B cell (primary cell): Measurements from ENCODE around the gene ARAF. TPM values are rescaled to one million over a fixed set of nuclear protein-coding genes. Genes with fewer than 3 reads are reported as not detected.

Experiments used
- ATAC-seq: fragments of 200-7000 bp; cut with Tn5 transposase; one replicate; pipeline ENCODE4 v1.10.0; 2021; ENCODE audit warnings: low read depth, mild to moderate bottlenecking, moderate number of reproducible peaks, moderate library complexity
- CTCF ChIA-PET: fragments of 350-600 bp; sonication (Branson Sonifier 250); formaldehyde crosslinking; loops from one replicate; lab custom pipeline; 2021; ENCODE audit warnings: antibody characterized with exemption, inconsistent platforms; lab: Charles Lee
- POLR2A ChIA-PET: fragments of 350-600 bp; sonication (Branson Sonifier 250); formaldehyde crosslinking; loops from one replicate; lab custom pipeline; 2021; ENCODE audit warnings: antibody characterized with exemption; lab: Charles Lee
- DNase-seq: peaks from one replicate; pipeline ENCODE4 v3.0.0; 2013
- H2AFZ ChIP-seq: 2 replicates; pipeline ENCODE4 v1.6.1; 2012; ENCODE audit warnings: mild to moderate bottlenecking, low read depth, low read length; ENCODE audit not compliant: insufficient read depth, poor library complexity, severe bottlenecking
- H3K27ac ChIP-seq, 2 donors: 1 replicate in 1 of 2; 2 replicates in 1 of 2; pipeline ENCODE4 v1.5.1; 2012 to 2013; ENCODE audit warnings: low read length in 2 of 2, mild to moderate bottlenecking in 2 of 2, moderate library complexity in 1 of 2
- H3K27me3 ChIP-seq, 4 experiments: fragments of 200-600 bp in 1 of 4; sonication (generic) in 1 of 4; replicated peaks in 1 of 4; 1 replicate in 2 of 4; 2 replicates in 2 of 4; pipeline versions ENCODE4 v1.6.1 to v1.7.0; 2013 to 2016; ENCODE audit warnings: low read length in 3 of 4, mild to moderate bottlenecking in 2 of 4, mixed read lengths in 1 of 4, moderate library complexity in 1 of 4; ENCODE audit not compliant: insufficient read depth in 4 of 4, control insufficient read depth in 3 of 4; ENCODE audit errors: control extremely low read depth in 1 of 4
- H3K36me3 ChIP-seq, 2 experiments: replicated peaks in 1 of 2; 1 replicate in 1 of 2; 2 replicates in 1 of 2; pipeline versions ENCODE4 v1.6.1 to v1.7.1; 2013; ENCODE audit warnings: low read length in 1 of 2; ENCODE audit not compliant: insufficient read depth in 2 of 2, control insufficient read depth in 1 of 2; ENCODE audit errors: control extremely low read depth in 1 of 2, extremely low read depth in 1 of 2
- H3K4me1 ChIP-seq, 2 donors: fragments of 200-600 bp in 1 of 2; sonication (generic) in 1 of 2; 1 replicate in 1 of 2; 2 replicates in 1 of 2; pipeline versions ENCODE4 v1.5.1 to v1.6.1; 2013 to 2017; ENCODE audit warnings: low read length in 2 of 2; ENCODE audit not compliant: control insufficient read depth in 2 of 2, insufficient read depth in 2 of 2
- H3K4me2 ChIP-seq: replicated peaks from 2 replicates; pipeline ENCODE3; 2012; ENCODE audit warnings: mild to moderate bottlenecking, low read depth, low read length; ENCODE audit not compliant: poor library complexity, severe bottlenecking
- H3K4me3 ChIP-seq, 5 experiments: fragments of 200-600 bp in 1 of 5; sonication (generic) in 1 of 5; 1 replicate in 3 of 5; 2 replicates in 2 of 5; pipeline versions ENCODE4 v1.5.1 to v1.7.0; 2011 to 2016; ENCODE audit warnings: low read length in 4 of 5, mild to moderate bottlenecking in 4 of 5, low read depth in 2 of 5, control low read depth in 1 of 5, moderate library complexity in 1 of 5; ENCODE audit not compliant: insufficient read depth in 1 of 5; ENCODE audit errors: control extremely low read depth in 1 of 5, extremely low read depth in 1 of 5
- H3K79me2 ChIP-seq: fragments of 200-600 bp; sonication (generic); one replicate; pipeline ENCODE4 v1.6.0; 2016; ENCODE audit warnings: low read length; ENCODE audit not compliant: control insufficient read depth, insufficient read depth
- H3K9ac ChIP-seq: fragments of 200-600 bp; sonication (generic); 2 replicates; pipeline ENCODE4 v1.6.1; 2017; ENCODE audit warnings: mild to moderate bottlenecking, low read length, moderate library complexity
- H3K9me3 ChIP-seq, 3 donors: one replicate each; pipeline versions ENCODE4 v1.6.1 to v1.7.1; 2013; ENCODE audit warnings: low read length in 2 of 3; ENCODE audit not compliant: control insufficient read depth in 2 of 3, insufficient read depth in 1 of 3; ENCODE audit errors: control extremely low read depth in 1 of 3
- H4K20me1 ChIP-seq: 2 replicates; pipeline ENCODE4 v1.6.0; 2012; ENCODE audit warnings: mild to moderate bottlenecking, low read length; ENCODE audit not compliant: insufficient read depth, control insufficient read depth, poor library complexity, severe bottlenecking
- H3K27ac Mint-ChIP-seq: one replicate; pipeline ENCODE4 v1.8.0; 2021; ENCODE audit warnings: mixed read lengths
- H3K27me3 Mint-ChIP-seq: one replicate; pipeline ENCODE4 v1.8.0; 2021; ENCODE audit warnings: mixed read lengths
- H3K4me1 Mint-ChIP-seq: one replicate; pipeline ENCODE4 v1.8.0; 2021; ENCODE audit warnings: mixed read lengths
- H3K4me3 Mint-ChIP-seq: one replicate; pipeline ENCODE4 v1.8.0; 2021; ENCODE audit warnings: mixed read lengths
- H3K9me3 Mint-ChIP-seq: one replicate; pipeline ENCODE4 v1.8.0; 2022; ENCODE audit warnings: mixed read lengths; ENCODE audit not compliant: insufficient read depth
- CTCF ChIP-seq: fragments of 200-600 bp; IDR thresholded peaks from one replicate; pipeline ENCODE4 v1.8.0; 2022; ENCODE audit warnings: antibody characterized with exemption, mild to moderate bottlenecking
- EZH2 ChIP-seq: IDR thresholded peaks from 2 replicates; pipeline ENCODE4 v1.6.1; 2012; ENCODE audit warnings: borderline replicate concordance, low read depth, mild to moderate bottlenecking, moderate library complexity, low read length; ENCODE audit not compliant: insufficient read depth, poor library complexity, severe bottlenecking
- WGBS: methylation state at CpG from one replicate; pipeline ENCODE4 v1.1.5; 2013; ENCODE audit warnings: missing lambda C conversion rate; ENCODE audit not compliant: insufficient coverage; 5-methylcytosine and 5-hydroxymethylcytosine counted together
- intact Hi-C: fragments of 100-400 bp; cut with micrococcal nuclease; formaldehyde crosslinking; loops from one replicate; pipeline ENCODE4 v1.10.0; 2022
- polyA plus RNA-seq: library from polyadenylated mRNA; depleted of rRNA; stranded (reverse); fragments of >200 nt; gene quantifications from 2 replicates; pipeline ENCODE4 v1.2.3, GENCODE V29; 2012
- total RNA-seq, 2 donors: library from RNA; stranded (reverse); fragments of 120-200 nt in 1 of 2; gene quantifications; 1 replicate in 1 of 2; 2 replicates in 1 of 2; pipeline versions ENCODE4 v1.2.3 to v1.2.4, GENCODE V29; 2013 to 2022

Gene ARAF
- total and polyA plus RNA-seq, 2 donors (not counting 1 experiment from before 2014, with no cell fraction given) = 97.9 to 127 TPM

GRCh38 chrX:47563801-47564315 is 2.9 kb downstream of the ARAF start:
- peaks cover 54% of the 10 kb centered on the region for H4K20me1 ChIP-seq
- no peaks in the 10 kb centered on the region for H3K27me3 ChIP-seq
- ChIA-PET POLR2A (no interaction called here), CTCF (no interaction called here)
- intact Hi-C loops = no loop called here
- no peak for TF ChIP-seq CTCF
- no peak for TF ChIP-seq EZH2
- Mint-ChIP-seq H3K4me1 (peaks cover 39% of the 10 kb centered on the region), H3K27me3 (no peaks in the 10 kb centered on the region), H3K27ac (no peak overlapping the region), H3K4me3 (peak overlapping the region; percentile 59), H3K9me3 (no peaks in the 10 kb centered on the region)
- H3K4me2 ChIP-seq = no peak overlapping the region
- DNase-seq (no peak), ATAC-seq (no peak)
- no peak overlapping the region for H3K27ac ChIP-seq
- WGBS = no CpG with 5 or more reads among the region's 8 CpGs
- no peak overlapping the region for H3K4me3 ChIP-seq
- peaks cover 13 to 39% of the 10 kb centered on the region in 2 donors for H3K4me1 ChIP-seq
- H2AFZ ChIP-seq = no peak overlapping the region
- H3K79me2 ChIP-seq = peaks cover 22% of the 10 kb centered on the region
- H3K36me3 ChIP-seq = peaks cover 0 to 46% of the 10 kb centered on the region in 2 experiments
- H3K9ac ChIP-seq = no peak overlapping the region
- H3K9me3 ChIP-seq = no peaks in the 10 kb centered on the region

- no peaks in the 10 kb centered on the region for H3K27me3 ChIP-seq
- H3K36me3 ChIP-seq = peaks cover 0 to 53% of the 10 kb centered on the region in 2 experiments
- no peak overlapping the region for H2AFZ ChIP-seq
- WGBS = no CpG with 5 or more reads among the region's 12 CpGs
- Mint-ChIP-seq H3K4me3 (peak overlapping the region; percentile 3), H3K27me3 (no peaks in the 10 kb centered on the region), H3K4me1 (peaks cover 39% of the 10 kb centered on the region), H3K27ac (no peak overlapping the region), H3K9me3 (no peaks in the 10 kb centered on the region)
- ATAC-seq (no peak), DNase-seq (no peak)
- ChIA-PET CTCF (no interaction called here), POLR2A (no interaction called here)
- no peak overlapping the region for H3K9ac ChIP-seq
- H3K79me2 ChIP-seq = peaks cover 22% of the 10 kb centered on the region
- no peaks in the 10 kb centered on the region for H3K9me3 ChIP-seq
- H3K4me2 ChIP-seq = no peak overlapping the region
- intact Hi-C loops = no loop called here
- peaks cover 54% of the 10 kb centered on the region for H4K20me1 ChIP-seq
- no peak overlapping the region for H3K27ac ChIP-seq
- peaks cover 13 to 39% of the 10 kb centered on the region in 2 donors for H3K4me1 ChIP-seq
- TF ChIP-seq EZH2 (no peak), CTCF (no peak)
- H3K4me3 ChIP-seq = no peak overlapping the region
These were observed 3.6 kb downstream of the ARAF start for GRCh38 chrX:47564438-47565085.
